ENCODE data around the gene ANKRD40CL. TPM values are rescaled to one million over a fixed set of nuclear protein-coding genes. Genes with fewer than 3 reads are reported as not detected.

The ANKRD40CL gene
- total RNA-seq, 3 donors from 2014 or later = 32.2 to 96.7 (median 57.6) TPM

- intact Hi-C loops (cut with DNase I, micrococcal nuclease) = loop anchor here (5.0 to 10.0 kb wide), 3 partner anchors 61 to 184 kb away; no protein-coding TSS in a partner anchor
- Histone ChIP-seq H3K36me3 (ENCODE audit: low read depth) (no peaks in the 10 kb centered on the region), H3K4me3 (no peak overlapping the region), H3K9me3 (no peaks in the 10 kb centered on the region), H3K4me1 (ENCODE audit: low read depth) (no peaks in the 10 kb centered on the region)
- ATAC-seq (no peak), DNase-seq (peak in 1 of 3 donors; percentile 47)
- TF ChIP-seq CTCF (IDR thresholded peaks at IDR 0.05) = no peak
Observed at GRCh38 chr17:50781167-50781566, 13.8 kb upstream of the ANKRD40CL start.

GRCh38 chr17:50779747-50780353 lies 12.5 kb upstream of the ANKRD40CL start:
- no peak for TF ChIP-seq CTCF (IDR thresholded peaks at IDR 0.05)
- no peaks in the 10 kb centered on the region for H3K9me3 ChIP-seq
- no peaks in the 10 kb centered on the region for H3K36me3 ChIP-seq (ENCODE audit: low read depth)
- DNase-seq = no peak
- H3K4me3 ChIP-seq = no peak overlapping the region
- no peaks in the 10 kb centered on the region for H3K4me1 ChIP-seq (ENCODE audit: low read depth)
- ATAC-seq = no peak
- intact Hi-C loops (cut with DNase I, micrococcal nuclease) = loop anchor here (5.0 to 10.0 kb wide), 3 partner anchors 62 to 185 kb away; no protein-coding TSS in a partner anchor

- Histone ChIP-seq H3K4me1 (ENCODE audit: low read depth) (no peaks in the 10 kb centered on the region), H3K36me3 (ENCODE audit: low read depth) (no peaks in the 10 kb centered on the region), H3K9me3 (no peaks in the 10 kb centered on the region), H3K4me3 (no peak overlapping the region)
- no peak for ATAC-seq
- no peak for TF ChIP-seq CTCF (IDR thresholded peaks at IDR 0.05)
- no peak for DNase-seq
- intact Hi-C loops (cut with DNase I, micrococcal nuclease) = no loop called here
Observed at GRCh38 chr17:50778988-50779387, 11.7 kb upstream of the ANKRD40CL start.

- DNase-seq = peak in 1 of 3 donors; percentile 14
- ATAC-seq = no peak
- Histone ChIP-seq H3K4me1 (ENCODE audit: low read depth) (no peaks in the 10 kb centered on the region), H3K4me3 (no peak overlapping the region), H3K36me3 (ENCODE audit: low read depth) (no peaks in the 10 kb centered on the region), H3K9me3 (no peaks in the 10 kb centered on the region)
- intact Hi-C loops (cut with DNase I, micrococcal nuclease) = no loop called here
- no peak for TF ChIP-seq CTCF (IDR thresholded peaks at IDR 0.05)
Observed at GRCh38 chr17:50778471-50778870, 11.2 kb upstream of the ANKRD40CL start.

- Histone ChIP-seq H3K9me3 (no peaks in the 10 kb centered on the region), H3K4me1 (ENCODE audit: low read depth) (no peaks in the 10 kb centered on the region), H3K36me3 (ENCODE audit: low read depth) (no peaks in the 10 kb centered on the region), H3K4me3 (no peak overlapping the region)
- ATAC-seq (no peak), DNase-seq (no peak)
- intact Hi-C loops (cut with DNase I, micrococcal nuclease) = no loop called here
- TF ChIP-seq CTCF (IDR thresholded peaks at IDR 0.05) = no peak
Observed at GRCh38 chr17:50775926-50776325, 8.6 kb upstream of the ANKRD40CL start.
